NCI-H1105 (cell line): ENCODE data around the gene ABHD2.
"Not testable (repeated sequence)": the region's sequence is repeated elsewhere in the genome, so short reads cannot be mapped to it uniquely, and the experiment has no call there.

Experiments used
- DNase-seq: peaks from one replicate; lab custom pipeline; 2025; lab: John Stamatoyannopoulos, UW

The ABHD2 gene

DNA sequence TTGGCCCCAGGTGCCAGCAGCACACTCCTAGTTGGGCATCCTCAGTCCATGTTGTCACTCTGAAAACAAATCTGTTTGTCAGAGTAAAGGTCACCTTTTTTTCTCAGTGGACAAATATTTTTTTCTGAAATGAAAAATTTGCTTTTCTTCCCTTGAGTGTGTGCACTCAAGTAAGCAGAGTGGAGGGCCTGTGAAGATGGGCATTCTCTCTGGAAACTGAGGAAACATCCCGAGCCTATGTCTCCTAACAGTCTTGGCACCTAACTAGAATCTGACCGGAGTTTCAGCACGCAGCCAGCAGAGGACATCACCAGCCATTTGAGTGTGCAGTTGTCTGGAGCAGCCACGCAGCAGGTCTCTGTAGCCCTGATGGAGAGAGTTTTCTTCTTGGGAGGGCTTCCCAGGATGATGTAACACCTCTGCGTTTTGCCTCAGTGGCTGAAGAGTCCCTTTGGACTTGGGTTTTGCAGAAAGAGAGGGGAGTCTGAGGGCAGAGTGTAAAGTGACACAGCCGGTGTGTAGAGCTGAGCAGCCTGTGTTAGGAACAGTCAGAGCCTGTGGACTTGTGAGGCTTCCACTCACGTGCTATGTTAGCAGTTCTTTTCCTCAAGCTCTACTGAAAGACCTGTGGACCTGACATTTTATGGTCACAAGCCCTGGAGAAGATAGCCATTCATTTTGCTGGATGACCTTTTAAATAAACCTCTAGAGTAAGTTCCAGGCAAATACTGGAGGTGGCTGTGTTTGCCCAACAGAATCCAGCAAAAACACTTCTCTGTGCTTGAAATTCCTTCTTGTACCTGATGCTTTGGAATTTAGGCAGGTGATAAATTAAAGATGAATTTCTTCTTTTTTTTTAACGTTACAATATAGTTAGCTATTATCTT lies 51.6 kb downstream of the ABHD2 start:
- no peak for DNase-seq

DNA sequence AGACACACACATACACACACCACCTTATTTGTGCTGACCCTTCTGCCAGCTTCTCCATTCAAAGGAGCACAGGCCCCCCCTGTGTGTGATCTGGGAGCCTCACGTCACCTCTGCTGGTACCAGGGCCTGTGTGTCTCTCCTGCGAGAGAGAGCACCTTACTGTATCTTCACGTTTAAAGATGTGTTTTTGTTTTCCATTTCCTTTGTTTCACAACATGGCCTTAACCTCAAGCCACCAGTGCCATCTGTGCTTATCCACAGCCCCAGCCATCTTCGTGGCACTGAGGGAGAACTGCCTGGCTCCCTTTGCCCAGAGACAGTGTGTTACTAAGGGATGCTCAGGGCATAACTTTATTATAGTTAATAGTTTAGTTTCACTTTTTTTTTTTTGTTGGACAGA lies 52.3 kb downstream of the ABHD2 start:
- DNase-seq, result no peak

DNA sequence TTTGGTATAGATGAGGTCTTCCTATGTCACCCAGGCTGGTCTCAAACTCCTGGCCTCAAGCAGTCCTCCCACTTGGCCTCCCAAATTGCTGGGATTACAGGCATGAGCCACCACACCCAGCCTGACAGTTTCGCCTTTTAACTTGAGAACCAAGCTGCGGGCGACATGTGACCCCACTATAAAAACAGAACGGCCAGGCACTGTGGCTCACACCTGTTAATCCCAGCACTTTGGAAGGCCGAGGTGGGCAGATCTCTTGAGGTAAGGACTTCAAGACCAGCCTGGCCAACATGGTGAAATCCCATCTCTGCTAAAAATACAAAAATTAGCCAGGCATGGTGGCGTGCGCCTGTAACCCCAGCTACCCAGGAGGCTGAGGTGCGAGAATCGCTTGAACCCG lies 52.9 kb downstream of the ABHD2 start:
- DNase-seq, result not testable (repeated sequence)

DNA sequence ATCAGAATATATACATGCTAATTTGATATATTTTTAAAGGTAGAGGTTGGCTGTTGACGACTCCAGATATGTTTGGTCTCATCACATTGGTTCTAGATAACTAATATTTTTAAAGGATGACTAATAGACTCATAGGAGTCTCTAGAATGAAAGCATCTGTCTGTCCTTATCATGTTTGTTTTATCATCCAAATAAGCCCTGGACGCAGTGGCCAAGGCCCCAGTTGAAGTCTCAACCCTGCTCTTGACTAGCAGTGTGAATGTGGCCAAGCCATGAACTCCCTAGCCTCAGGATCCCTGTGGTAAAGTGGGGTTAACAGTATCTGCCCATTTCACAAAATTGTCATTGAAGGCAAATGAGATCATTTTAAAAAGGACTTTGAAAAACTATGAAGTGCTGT lies 53.6 kb downstream of the ABHD2 start:
- no peak for DNase-seq

DNA sequence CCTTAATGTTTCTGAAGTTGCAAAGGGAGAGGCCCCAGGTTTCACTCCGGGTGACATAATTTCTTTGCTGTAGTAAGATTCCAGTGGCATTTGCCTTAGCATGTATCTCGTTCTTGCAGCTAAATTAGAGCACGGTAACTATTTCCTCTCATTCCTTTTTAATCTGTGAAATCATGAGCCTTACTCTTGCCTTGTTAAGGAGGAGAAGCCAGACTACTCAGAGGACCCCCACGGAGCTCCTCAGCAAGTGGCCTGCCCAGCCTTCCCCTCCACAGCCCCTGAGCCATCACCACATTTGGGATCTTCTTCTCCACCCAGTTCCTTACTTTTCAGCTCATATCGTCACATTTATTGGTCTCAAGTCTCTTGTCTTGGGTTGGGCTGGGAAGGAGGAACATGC lies 54.2 kb downstream of the ABHD2 start:
- DNase-seq, result no peak

DNA sequence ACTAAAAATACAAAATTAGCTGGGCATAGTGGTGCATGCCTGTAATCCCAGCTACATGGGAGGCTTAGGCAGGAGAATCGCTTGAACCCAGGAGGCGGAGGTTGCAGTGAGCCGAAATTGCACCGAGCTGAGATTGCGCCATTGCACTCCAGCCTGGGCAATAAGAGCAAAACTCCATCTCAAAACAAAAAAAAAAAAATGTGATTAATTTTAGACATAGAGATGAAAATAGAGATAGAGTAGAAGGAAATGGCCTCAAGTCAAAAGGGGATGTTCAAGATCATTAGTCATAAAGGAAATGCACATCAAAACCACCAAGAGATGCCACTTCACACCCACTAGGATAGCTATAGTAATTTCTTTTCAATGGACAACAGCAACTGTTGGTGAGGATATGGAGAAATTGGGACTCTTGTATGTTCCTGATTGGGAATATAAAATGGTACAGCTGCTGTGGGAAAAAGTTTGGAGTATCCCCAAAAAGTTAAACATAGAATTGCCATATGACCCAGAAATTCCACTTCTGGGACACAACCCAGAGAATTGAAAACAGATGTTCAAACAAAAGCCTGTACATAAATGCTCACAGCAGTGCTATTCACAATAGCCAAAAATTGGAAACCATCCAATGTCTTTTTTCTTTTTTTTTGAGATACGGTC lies 55.4 kb downstream of the ABHD2 start:
- DNase-seq, result no peak

DNA sequence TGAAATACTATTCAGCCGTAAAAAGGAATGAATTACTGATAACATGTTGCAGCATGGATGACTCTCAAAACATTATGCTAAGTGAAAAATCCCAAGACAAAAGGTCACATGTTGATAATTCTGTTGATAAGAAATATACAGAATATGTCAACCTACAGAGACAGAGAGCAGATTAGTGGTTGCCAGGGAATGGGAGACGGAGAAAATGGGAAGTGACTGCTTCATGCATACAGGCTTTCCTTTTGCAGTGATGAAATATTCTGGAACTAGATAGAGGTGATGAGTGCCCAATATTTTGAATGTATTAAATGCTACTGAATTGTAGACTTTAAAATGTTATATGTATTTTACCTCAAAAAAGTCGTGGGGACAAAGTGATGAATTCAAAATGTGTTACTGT lies 56.2 kb downstream of the ABHD2 start:
- no peak for DNase-seq

DNA sequence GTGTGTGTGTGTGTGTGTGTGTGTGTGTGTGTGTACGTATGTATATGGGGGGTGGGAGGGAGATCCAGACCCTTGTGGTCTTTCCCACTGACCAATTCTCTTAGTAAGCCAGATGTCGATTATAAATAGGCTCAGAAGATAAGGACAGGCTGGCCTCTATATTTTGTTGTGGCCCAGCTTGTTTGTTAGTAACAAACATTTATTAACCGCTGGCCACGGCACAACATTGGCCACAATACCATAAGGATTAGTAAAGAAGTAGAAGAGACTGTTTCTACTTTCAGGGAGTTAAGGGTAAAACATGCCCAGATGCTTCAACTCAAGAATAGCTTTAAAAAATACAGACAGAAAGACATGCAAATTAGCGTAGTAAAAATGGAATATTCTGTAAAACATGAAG lies 58.1 kb downstream of the ABHD2 start:
- no peak for DNase-seq

DNA sequence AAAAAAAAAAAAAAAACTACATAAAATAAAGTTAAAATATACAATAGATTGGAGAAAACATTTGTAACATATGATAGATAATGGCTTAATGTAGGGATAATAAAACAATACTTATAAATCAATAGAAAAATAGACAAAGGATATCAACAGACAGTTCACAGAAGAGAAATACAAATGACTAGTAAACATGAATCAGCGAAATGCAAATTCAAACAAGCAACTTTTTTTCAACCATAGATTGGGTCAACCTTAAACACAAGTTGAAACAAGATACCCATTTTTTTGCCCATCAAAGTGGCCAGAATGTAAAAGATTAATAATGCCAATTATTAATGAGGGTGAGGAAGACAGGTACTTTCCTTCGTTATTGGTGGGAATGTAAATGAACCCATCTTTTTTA lies 59.9 kb downstream of the ABHD2 start:
- DNase-seq, result no peak

DNA sequence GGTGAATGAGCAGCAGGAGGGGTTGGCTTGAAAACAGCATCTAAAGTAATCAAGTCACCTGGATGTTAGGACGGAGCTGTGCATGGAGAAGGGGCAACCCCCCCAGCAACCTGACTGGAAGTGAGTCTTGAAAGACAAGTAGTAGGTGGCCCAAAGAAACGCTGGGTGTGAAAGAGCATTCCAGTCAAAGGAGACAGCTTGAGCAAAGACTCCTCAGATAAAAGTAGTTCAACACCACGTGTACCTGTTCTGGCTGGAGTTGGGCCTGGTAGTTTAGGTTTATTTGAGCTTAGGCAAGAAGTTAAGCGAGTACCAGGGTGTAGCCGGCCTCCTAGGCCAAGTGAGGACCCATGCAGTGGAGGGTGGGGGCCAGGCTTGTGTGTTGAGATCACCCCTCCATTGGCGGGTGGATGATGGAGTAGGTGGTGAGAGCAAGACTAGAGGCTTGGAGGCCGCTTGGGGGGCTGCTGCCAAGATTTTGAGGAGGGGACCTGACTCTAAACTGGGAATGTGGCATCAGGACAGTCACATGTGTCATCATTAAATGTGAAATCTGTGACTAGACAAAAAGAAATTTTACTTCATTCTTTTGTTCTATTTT lies 61.3 kb downstream of the ABHD2 start:
- DNase-seq, result no peak

DNA sequence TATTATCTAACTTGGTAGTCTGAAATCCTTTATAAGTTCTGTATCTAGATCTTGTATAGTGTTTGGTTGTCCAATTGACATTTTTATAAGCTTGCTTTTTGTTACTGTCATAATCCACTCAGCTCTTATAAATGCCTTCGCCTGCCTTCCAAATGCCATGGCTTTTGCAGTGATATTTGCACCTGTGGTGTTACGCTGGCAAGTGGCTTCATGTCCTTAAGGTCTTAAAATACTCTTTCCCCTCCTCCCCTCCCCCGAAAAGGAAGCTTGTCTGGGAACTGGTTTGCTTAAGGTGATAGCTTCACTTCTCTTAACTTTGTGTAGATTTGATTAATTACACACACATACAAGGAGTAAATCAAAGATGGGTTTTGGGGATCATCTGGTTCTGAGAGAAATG lies 62.0 kb downstream of the ABHD2 start:
- DNase-seq, result no peak

DNA sequence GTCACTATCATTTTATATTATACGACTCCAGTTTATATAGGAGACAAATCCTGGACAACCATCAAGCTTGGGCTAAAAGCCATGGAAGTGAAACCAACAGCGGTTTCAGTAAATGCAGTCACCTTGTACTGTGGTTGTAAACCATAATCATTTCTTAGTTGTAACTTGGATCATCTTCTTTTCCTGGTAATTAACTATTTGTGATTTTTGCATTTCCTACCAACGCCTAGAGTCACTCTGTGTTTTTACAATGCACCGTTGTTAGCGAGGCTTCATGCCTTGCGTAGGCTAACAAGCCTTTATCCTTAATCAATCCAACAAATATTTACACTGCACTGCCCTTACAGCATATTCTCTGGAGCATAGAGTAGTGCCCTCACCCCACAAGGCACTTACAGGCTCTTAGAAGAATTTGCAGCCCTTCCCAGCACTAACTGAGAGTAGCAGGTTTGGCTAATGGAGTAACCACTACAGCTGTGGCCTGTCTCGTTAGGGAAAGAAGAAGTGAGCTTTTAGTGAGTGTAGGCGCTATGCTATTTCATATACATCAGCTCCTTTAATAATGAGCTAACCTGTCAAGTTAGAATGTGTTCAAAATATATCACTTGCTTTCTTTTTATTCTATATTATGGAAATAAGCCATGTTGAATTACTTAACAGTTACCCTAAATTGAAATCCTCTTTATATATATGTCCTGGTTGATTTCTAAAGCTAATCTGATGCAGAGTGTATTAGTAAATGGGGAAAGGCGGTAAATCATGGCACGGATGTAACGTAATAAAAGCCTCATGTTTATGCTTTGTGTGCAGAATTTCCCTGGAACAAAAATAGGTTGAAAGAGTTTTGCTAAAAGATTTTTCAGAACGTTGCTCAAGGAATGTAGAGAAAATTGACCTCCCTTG lies 62.8 kb downstream of the ABHD2 start:
- DNase-seq, result no peak

DNA sequence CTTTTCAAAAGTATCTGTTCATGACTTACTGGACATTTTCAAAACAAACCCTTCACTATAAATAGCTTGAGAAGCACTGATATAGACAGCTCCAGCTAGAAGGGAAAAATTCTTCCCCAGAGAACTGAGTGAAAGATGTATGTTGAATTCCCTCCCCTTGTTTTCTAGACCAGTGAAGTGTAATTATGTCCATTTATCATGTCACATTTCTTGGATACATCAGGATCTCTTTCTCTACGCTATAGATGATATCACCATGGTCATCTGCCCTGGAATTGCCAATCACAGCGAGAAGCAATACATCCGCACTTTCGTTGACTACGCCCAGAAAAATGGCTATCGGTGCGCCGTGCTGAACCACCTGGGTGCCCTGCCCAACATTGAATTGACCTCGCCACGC lies 66.9 kb downstream of the ABHD2 start:
- DNase-seq, result no peak

DNA sequence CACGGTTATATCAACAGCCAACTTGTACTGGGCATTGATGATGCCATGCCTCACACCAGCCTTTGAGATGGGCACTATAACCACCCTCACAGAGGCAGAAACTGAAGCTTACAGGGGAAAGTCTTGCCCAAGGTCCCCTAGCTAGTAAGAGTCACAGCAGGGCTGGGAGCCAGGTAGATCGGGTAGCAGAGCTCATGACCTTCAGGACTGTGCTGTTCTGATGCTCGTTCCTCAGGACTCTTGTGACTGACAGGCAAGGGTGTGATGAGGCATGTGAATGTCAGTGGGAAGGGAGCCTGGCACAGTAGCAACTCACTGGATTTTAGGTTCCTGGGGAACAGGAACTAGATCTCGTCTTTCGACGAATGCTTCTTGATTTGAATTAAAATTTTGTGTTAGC lies 67.4 kb downstream of the ABHD2 start:
- no peak for DNase-seq

DNA sequence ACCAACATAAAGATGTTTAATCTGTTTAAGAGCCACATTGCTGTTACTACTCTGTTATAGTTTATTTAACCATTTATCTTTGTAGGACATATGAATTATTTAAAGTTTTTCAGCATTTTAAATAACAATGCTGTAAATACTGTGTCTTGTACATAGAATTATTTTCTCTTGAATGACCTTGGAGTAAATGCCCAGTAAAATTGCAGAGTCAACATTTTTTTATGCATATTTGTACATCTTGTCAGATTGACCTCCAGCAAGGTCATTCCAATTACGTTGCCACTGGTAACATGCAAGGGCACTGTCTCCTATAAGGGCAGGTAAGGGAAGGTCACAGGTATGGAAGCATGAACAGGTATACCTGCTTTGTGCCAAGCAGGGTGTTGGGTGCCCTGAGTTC lies 68.8 kb downstream of the ABHD2 start:
- DNase-seq, result no peak

DNA sequence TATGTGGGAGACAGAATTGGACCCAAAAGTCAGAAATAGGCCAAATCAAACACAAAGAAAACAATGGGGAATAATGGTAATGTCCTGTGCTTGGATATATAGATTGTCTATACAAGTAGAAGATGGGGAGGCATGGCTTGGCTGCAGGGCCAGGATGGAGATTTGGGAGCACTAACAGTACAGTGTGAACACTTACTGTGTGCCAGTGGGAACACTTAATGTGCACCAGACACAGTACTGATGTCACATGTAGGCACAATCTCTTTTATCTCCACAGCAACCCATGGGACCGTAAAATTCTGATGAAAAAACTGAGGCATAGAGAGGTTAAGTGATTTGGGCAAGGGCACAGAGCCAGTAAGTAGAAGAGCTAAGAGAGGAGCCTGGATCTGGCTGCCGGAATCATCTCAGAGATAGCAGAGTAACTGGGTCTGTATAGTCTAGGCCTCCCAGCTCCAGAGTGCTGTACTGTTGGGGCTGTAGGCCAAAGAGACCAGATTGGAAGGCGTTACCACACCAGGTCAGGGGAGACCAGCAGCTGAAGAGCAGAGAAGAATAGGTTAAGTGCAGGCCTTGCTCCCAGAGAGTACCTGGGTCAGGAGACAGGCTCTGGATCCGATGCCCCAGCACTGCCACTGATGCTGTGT lies 69.8 kb downstream of the ABHD2 start:
- no peak for DNase-seq

DNA sequence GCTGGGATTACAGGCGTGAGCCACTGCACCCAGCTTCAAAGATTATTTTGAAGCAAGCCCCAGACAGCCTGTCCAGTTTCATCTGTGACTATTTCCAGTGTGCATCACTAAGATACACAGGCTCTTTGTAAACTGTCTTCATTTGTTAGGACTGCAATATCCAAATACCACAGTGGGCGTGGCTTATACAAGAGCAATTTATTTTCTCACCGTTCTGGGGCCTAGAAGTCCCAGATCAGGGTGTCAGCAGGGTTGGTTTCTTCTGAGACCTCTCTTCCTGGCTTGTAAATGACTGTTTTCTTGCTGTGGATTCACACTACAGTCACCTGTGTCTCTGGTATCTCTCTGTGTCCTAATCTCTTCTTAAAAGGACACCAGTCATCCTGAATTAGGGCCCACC lies 73.4 kb downstream of the ABHD2 start:
- DNase-seq, result no peak

DNA sequence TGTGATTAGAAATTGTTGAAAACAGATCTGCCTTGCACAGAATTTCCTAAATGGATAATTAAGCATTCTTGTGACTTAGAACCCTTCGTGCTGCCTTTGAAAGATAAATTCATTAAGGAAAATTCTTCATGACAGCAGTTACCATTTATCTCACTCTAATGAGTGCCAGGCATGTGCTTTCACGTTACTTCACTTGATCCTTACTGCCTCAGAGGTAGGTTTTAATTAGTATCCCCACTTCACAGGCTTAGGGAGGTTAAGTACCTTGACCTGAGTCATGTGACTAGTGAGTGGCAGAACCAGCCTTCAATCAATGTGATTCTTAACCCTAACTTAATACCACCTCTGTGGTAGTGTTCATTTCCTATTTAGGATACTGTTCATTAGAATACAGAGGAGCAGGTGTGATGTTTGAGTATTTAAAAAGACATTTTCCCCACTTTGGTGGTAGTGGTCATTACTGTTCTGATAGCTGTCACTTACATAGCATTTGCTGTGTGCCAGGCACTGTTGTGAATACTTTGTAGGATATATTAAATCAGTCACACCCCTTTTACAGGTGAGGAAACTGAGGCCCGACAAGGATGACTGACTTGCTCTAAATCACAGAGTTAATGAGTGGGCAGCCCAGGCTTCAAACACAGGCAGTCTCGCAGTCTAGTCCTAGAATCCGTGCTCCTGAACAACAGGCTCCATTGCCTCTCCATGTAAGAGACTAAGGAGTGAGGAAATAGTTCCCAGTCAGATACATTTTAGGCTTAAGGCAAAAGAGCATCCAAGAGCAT lies 75.2 kb downstream of the ABHD2 start:
- no peak for DNase-seq

DNA sequence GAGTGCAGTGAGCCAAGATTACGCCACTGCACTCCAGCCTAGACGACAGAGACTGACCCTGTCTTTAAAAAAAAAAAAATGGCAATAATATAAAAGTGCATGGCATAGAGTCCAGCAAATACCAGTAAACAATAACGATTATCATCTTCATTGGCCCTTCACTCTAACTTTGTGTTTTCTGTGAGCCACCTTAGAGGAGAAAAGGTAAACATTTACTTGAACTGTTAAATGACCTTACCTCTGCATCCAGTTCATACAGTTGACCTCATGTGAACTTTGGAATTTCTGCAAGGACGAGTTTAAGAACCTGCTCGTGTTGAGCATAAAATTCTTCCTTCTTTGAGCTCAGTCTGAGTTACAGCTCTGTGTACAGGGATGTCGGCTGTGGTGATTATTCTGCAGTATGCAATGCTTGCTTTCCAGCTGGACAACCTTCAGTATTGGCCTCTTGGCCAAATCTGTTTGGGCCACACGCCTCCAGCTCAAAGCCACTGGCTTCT lies 76.5 kb downstream of the ABHD2 start:
- no peak for DNase-seq

DNA sequence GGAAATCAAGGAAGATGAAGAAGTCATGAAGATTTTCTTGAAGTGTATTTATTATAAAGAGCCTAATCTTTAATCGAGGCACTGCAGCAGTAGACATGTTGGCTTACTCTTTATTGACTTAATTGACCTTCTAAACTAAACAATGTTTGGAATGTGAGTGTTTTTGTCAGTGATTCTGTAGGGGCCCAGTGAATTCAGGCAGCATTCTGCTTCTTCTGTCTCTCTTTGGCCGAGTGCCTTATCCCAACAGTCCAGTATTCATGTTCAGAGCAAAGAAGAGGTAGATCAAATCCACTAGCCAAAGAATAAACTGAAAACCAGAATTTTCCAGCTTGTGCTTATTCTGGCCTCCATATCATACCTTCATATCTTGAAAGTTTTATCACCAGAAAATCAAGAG lies 77.4 kb downstream of the ABHD2 start:
- DNase-seq, result no peak
